ENCODE data around the gene TBL2. TPM values are rescaled to one million over a fixed set of nuclear protein-coding genes. Genes with fewer than 3 reads are reported as not detected.

TBL2 gene
- total RNA-seq, 1 donor from 2014 or later = 9.6 TPM

GRCh38 chr7:73565675-73566340, 12.6 kb downstream of the TBL2 start:
- Histone ChIP-seq H3K4me3 (peak overlapping the region; percentile 31), H3K9me3 (replicated peaks) (no peaks in the 10 kb centered on the region), H3K36me3 (peaks cover 19% of the 10 kb centered on the region), H3K27me3 (ENCODE audit: low read depth) (no peaks in the 10 kb centered on the region), H3K27ac (replicated peaks) (no peak overlapping the region), H3K4me1 (no peaks in the 10 kb centered on the region)
- no peak for DNase-seq
- intact Hi-C loops (cut with micrococcal nuclease) = no loop called here
- no peak for TF ChIP-seq CTCF (IDR thresholded peaks at IDR 0.05; ENCODE audit: borderline replicate concordance)

- H3K36me3 ChIP-seq = no peaks in the 10 kb centered on the region
- H3K9me3 ChIP-seq (replicated peaks) = no peaks in the 10 kb centered on the region
- TF ChIP-seq CTCF (IDR thresholded peaks at IDR 0.05; ENCODE audit: borderline replicate concordance) = no peak
- H3K4me1 ChIP-seq = peaks cover 26% of the 10 kb centered on the region
- no peak overlapping the region for H3K4me3 ChIP-seq
- no peaks in the 10 kb centered on the region for H3K27me3 ChIP-seq (ENCODE audit: low read depth)
- no peak for DNase-seq
- H3K27ac ChIP-seq (replicated peaks) = peak overlapping the region; percentile 27
- intact Hi-C loops (cut with micrococcal nuclease) = no loop called here
These were observed 18.1 kb downstream of the TBL2 start for GRCh38 chr7:73560109-73560835.

- no peak for TF ChIP-seq CTCF (IDR thresholded peaks at IDR 0.05; ENCODE audit: borderline replicate concordance)
- Histone ChIP-seq H3K36me3 (peaks cover 22% of the 10 kb centered on the region), H3K4me3 (peak within 1 kb of the TSS; percentile 77), H3K27ac (replicated peaks) (peak within 1 kb of the TSS; percentile 100), H3K4me1 (peaks cover 50% of the 10 kb centered on the region), H3K27me3 (ENCODE audit: low read depth) (no peaks in the 10 kb centered on the region), H3K9me3 (replicated peaks) (no peaks in the 10 kb centered on the region)
- intact Hi-C loops (cut with micrococcal nuclease) = no loop called here
- peak; percentile 65 for DNase-seq
These were observed 20.8 kb downstream of the TBL2 start, which contains the start of gene BCL7B for GRCh38 chr7:73557397-73558257. TSS of gene BCL7B (minus strand) at chr7:73557690. CDS start at chr7:73557578, 112 bp downstream.

- Histone ChIP-seq H3K27ac (replicated peaks) (peak overlapping the region; percentile 100), H3K36me3 (peaks cover 27% of the 10 kb centered on the region), H3K27me3 (ENCODE audit: low read depth) (no peaks in the 10 kb centered on the region), H3K4me3 (peak overlapping the region; percentile 77), H3K9me3 (replicated peaks) (no peaks in the 10 kb centered on the region), H3K4me1 (peaks cover 50% of the 10 kb centered on the region)
- peak; percentile 94 for DNase-seq
- intact Hi-C loops (cut with micrococcal nuclease) = no loop called here
- no peak for TF ChIP-seq CTCF (IDR thresholded peaks at IDR 0.05; ENCODE audit: borderline replicate concordance)
These were observed 21.3 kb downstream of the TBL2 start for GRCh38 chr7:73557108-73557396.

Data from left ventricle myocardium inferior (tissue), 1 donor.